Thymus (tissue), 11 donors: Measurements from ENCODE around the gene NRXN3. TPM values are rescaled to one million over a fixed set of nuclear protein-coding genes. Genes with fewer than 3 reads are reported as not detected.

Experiments used
- DNase-seq, 9 donors: peaks; one replicate each; pipeline ENCODE4 v3.0.0-alpha.2; 2013; ENCODE audit warnings: low spot score in 9 of 9, low read depth in 6 of 9, missing footprints in 1 of 9
- H3K27ac ChIP-seq, 2 donors: one replicate each; pipeline ENCODE4 v1.5.1; 2013; ENCODE audit warnings: control low read depth in 1 of 2, low read depth in 1 of 2, low read length in 1 of 2, mild to moderate bottlenecking in 1 of 2, moderate library complexity in 1 of 2
- H3K27me3 ChIP-seq, 2 donors: one replicate each; pipeline ENCODE4 v1.5.1; 2013; ENCODE audit warnings: low read length in 1 of 2; ENCODE audit not compliant: control insufficient read depth in 2 of 2, insufficient read depth in 1 of 2
- H3K36me3 ChIP-seq, 2 donors: one replicate each; pipeline ENCODE4 v1.5.1; 2013; ENCODE audit warnings: low read length in 1 of 2, mild to moderate bottlenecking in 1 of 2, moderate library complexity in 1 of 2; ENCODE audit not compliant: control insufficient read depth in 2 of 2, insufficient read depth in 2 of 2
- H3K4me1 ChIP-seq, 2 donors: one replicate each; pipeline ENCODE4 v1.5.1; 2013; ENCODE audit warnings: low read length in 2 of 2; ENCODE audit not compliant: control insufficient read depth in 2 of 2, insufficient read depth in 2 of 2
- H3K4me3 ChIP-seq, 2 donors: one replicate each; pipeline ENCODE4 v1.5.1; 2013; ENCODE audit warnings: low read length in 2 of 2, control low read depth in 1 of 2, mild to moderate bottlenecking in 1 of 2
- H3K9me3 ChIP-seq, 2 donors: one replicate each; pipeline ENCODE4 v1.5.1; 2013; ENCODE audit warnings: low read length in 1 of 2, mild to moderate bottlenecking in 1 of 2; ENCODE audit not compliant: control insufficient read depth in 2 of 2, insufficient read depth in 1 of 2
- WGBS: extraction: QIAGEN DNeasy Blood & Tissue Kit; methylation state at CpG from one replicate; pipeline ENCODE4 v1.1.7; 2013; 5-methylcytosine and 5-hydroxymethylcytosine counted together
- polyA plus RNA-seq: library from polyadenylated mRNA; stranded (reverse); fragments of 200-250 nt; gene quantifications from one replicate; pipeline ENCODE4 v1.2.3, GENCODE V29; 2013
- total RNA-seq: library from RNA; stranded (reverse); fragments of 120-200 nt; gene quantifications from one replicate; pipeline ENCODE4 v1.2.4, GENCODE V29; 2013
- donor health status: healthy.

The NRXN3 gene
- total and polyA plus RNA-seq, 2 donors: 1.5 to 3.7 TPM

- no peaks in the 10 kb centered on the region for H3K27me3 ChIP-seq
- no peaks in the 10 kb centered on the region for H3K36me3 ChIP-seq
- H3K4me1 ChIP-seq: no peaks in the 10 kb centered on the region
- H3K9me3 ChIP-seq: no peaks in the 10 kb centered on the region
- no peak overlapping the region for H3K27ac ChIP-seq
- no peak for DNase-seq
- no peak overlapping the region for H3K4me3 ChIP-seq
These were observed 52.6 kb downstream of the NRXN3 start for GRCh38 chr14:78222746-78223145.

GRCh38 chr14:78227248-78228077, 57.3 kb downstream of the NRXN3 start:
- Histone ChIP-seq H3K36me3 (no peaks in the 10 kb centered on the region), H3K4me3 (no peak overlapping the region), H3K9me3 (no peaks in the 10 kb centered on the region), H3K4me1 (no peaks in the 10 kb centered on the region), H3K27me3 (no peaks in the 10 kb centered on the region), H3K27ac (no peak overlapping the region)
- DNase-seq: no peak
- 82% methylated on average over 14 of the region's 14 CpGs for WGBS

DNA sequence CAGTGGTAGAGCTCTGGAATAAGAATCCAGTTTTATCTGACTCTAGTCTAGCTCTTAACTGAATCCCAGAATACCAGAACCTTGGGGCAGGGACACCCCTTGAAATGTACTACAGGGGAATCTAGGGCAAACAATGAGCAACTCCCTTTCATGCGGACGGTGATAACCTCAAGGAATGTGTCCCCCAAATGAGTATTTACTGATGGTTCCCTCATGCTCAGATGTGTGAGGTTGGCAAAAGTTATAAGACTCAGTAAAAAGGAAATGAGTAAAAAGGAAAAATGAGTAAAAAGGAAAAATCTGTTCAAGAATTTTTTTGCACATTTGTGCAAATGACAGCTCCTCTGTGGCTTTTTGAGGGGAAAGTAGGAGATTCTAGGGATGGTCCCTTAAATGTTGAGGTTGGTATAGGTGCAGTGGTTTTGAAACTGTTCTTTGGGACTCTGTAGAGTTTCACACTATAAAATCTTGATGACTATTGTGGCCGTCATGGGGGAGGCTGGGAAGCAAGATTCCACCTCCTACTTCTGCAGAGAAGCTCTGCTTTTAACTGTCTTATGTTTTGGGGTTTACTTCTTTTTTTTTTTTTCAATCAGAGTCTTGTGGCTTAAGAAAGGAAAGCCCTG, 58.6 kb downstream of the NRXN3 start:
- no peaks in the 10 kb centered on the region for H3K4me1 ChIP-seq
- no peak overlapping the region for H3K4me3 ChIP-seq
- no peak overlapping the region for H3K27ac ChIP-seq
- DNase-seq: no peak
- H3K9me3 ChIP-seq: no peaks in the 10 kb centered on the region
- 91% methylated on average over 3 of the region's 3 CpGs for WGBS
- no peaks in the 10 kb centered on the region for H3K27me3 ChIP-seq
- no peaks in the 10 kb centered on the region for H3K36me3 ChIP-seq

DNA sequence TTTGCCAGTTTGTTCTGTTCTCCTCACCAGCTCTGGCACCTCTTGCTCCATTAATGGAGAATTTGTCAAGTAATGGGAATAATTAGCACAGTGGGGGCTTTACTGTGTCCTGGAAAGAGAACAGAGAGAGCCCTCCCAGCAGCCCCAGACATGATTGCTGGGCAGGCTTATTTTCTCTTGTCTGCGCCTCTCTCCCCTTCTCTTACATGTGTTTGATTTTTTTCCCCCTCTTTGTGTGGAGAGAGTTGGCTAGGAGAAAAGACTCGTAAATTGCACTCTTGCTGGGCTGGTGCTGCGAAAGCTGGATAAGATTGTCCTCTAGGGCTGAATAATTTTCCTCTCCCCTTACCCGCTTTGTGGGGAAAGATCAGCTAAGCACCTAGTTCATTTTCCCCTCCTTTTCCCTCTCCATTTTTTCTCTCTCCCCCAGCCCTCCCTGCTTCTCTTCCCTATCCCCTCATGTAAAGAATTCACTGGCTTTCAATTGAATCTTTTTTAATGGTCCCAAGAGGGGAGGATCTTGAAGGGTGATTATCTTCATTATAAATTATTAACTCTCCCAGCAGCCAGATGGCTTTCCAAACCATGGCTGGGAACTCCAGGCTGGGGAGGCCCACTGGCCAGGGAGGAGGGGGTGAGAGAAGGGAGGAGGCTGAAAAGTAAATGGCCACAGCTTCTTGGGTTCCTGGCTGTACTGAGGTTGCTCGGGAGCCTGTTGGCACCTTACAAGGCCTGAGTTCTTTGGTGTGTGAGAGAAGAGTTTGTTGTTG, 62.2 kb downstream of the NRXN3 start:
- Histone ChIP-seq H3K4me3 (no peak overlapping the region), H3K36me3 (no peaks in the 10 kb centered on the region), H3K27me3 (no peaks in the 10 kb centered on the region), H3K4me1 (no peaks in the 10 kb centered on the region), H3K9me3 (no peaks in the 10 kb centered on the region), H3K27ac (no peak overlapping the region)
- 96% methylated on average over 5 of the region's 5 CpGs for whole genome bisulfite sequencing
- DNase-seq: no peak

- Histone ChIP-seq H3K4me3 (no peak overlapping the region), H3K27me3 (no peaks in the 10 kb centered on the region), H3K36me3 (no peaks in the 10 kb centered on the region), H3K9me3 (no peaks in the 10 kb centered on the region), H3K4me1 (no peaks in the 10 kb centered on the region), H3K27ac (no peak overlapping the region)
- no peak for DNase-seq
- WGBS: 92% methylated on average over 10 of the region's 10 CpGs
These were observed 68.0 kb downstream of the NRXN3 start for GRCh38 chr14:78238141-78238540.

GRCh38 chr14:78240567-78240966, 70.4 kb downstream of the NRXN3 start:
- no peak overlapping the region for H3K27ac ChIP-seq
- no peaks in the 10 kb centered on the region for H3K27me3 ChIP-seq
- DNase-seq: no peak
- no peaks in the 10 kb centered on the region for H3K9me3 ChIP-seq
- WGBS: 85% methylated on average over 3 of the region's 3 CpGs
- H3K36me3 ChIP-seq: no peaks in the 10 kb centered on the region
- no peak overlapping the region for H3K4me3 ChIP-seq
- no peaks in the 10 kb centered on the region for H3K4me1 ChIP-seq

- Histone ChIP-seq H3K9me3 (no peaks in the 10 kb centered on the region), H3K27ac (no peak overlapping the region), H3K36me3 (no peaks in the 10 kb centered on the region), H3K4me3 (no peak overlapping the region), H3K4me1 (no peaks in the 10 kb centered on the region), H3K27me3 (no peaks in the 10 kb centered on the region)
- 91% methylated on average over 5 of the region's 5 CpGs for WGBS
- DNase-seq: no peak
These were observed 71.9 kb downstream of the NRXN3 start for GRCh38 chr14:78242086-78242485.

- 98% methylated on average over 20 of the region's 20 CpGs for WGBS
- Histone ChIP-seq H3K9me3 (no peaks in the 10 kb centered on the region), H3K4me1 (no peaks in the 10 kb centered on the region), H3K36me3 (no peaks in the 10 kb centered on the region), H3K27me3 (no peaks in the 10 kb centered on the region), H3K27ac (no peak overlapping the region), H3K4me3 (no peak overlapping the region)
- DNase-seq: no peak
These were observed 73.0 kb downstream of the NRXN3 start for GRCh38 chr14:78243187-78243586.

- Histone ChIP-seq H3K36me3 (no peaks in the 10 kb centered on the region), H3K27me3 (peaks cover 0 to 2% of the 10 kb centered on the region in 2 donors), H3K4me3 (no peak overlapping the region), H3K27ac (no peak overlapping the region), H3K4me1 (no peaks in the 10 kb centered on the region), H3K9me3 (no peaks in the 10 kb centered on the region)
- WGBS: 79% methylated on average over 1 of the region's 1 CpG
- no peak for DNase-seq
These were observed 75.1 kb downstream of the NRXN3 start for GRCh38 chr14:78245238-78245637.
